GM19025 (cell line): ENCODE results near the gene JARID2.

ENCODE experiments used
- ATAC-seq: cut with Tn5 transposase; IDR thresholded peaks from one replicate; pipeline ENCODE4 v1.9.1; 2021; ENCODE audit warnings: mild to moderate bottlenecking, low read depth, moderate library complexity; ENCODE audit not compliant: unreplicated experiment

Gene JARID2

DNA sequence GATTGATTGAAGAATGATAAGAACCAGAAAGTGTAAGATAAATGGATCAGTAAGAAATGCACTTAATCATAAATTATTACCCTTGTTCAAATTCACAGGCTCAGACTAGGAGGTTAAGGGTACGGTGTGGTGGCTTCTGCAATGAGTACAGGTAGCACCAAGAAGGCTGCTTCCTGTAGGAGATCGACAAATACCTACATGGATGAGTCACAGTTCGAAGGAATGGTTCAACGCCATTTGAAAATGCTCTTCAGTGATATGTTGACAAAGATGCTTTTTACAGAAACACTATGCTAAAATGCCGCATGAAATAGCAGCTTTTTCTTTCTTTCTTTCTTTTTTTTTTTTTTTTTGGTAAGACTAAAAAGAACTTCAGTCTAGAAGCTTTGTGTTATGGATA is 300.7 kb downstream of the JARID2 start:
- ATAC-seq: no peak

DNA sequence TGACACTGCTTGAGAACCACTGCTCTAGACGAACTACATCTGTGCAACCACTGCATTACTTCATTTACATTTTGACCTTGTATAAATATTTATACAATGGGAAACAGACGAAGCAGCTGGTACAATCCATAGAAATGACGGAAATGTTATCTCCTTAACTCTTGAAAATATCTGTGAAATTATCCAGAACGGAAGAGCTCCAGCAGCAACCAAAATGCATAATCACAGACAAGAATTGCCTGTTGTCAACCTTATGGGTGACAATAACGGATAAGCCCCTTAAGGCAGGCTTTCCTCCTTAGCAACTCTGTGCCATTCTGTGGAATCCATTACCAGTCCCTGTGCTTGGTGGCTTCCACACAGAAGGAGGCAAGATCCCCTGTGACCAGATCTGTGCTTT is 301.5 kb downstream of the JARID2 start:
- ATAC-seq: no peak

DNA sequence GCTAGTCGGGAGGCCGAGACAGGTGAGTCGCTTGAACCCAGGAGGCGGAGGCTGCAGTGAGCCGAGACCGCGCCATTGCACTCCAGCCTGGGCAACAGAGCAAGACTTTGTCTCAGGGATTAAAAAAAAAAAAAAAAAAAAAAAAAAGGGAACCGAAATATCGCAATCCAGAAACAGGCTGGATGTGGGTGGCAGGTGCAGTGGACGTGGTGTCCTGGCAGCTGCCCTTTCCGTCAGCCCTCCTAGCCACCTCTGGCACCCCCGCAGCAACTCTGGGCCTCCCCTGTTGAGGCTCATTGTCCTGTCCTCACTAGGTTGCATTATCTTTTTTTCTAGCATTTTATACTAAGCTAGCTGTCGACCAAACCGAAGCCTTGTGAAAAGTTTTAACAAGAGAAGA is 303.5 kb downstream of the JARID2 start:
- no peak for ATAC-seq

DNA sequence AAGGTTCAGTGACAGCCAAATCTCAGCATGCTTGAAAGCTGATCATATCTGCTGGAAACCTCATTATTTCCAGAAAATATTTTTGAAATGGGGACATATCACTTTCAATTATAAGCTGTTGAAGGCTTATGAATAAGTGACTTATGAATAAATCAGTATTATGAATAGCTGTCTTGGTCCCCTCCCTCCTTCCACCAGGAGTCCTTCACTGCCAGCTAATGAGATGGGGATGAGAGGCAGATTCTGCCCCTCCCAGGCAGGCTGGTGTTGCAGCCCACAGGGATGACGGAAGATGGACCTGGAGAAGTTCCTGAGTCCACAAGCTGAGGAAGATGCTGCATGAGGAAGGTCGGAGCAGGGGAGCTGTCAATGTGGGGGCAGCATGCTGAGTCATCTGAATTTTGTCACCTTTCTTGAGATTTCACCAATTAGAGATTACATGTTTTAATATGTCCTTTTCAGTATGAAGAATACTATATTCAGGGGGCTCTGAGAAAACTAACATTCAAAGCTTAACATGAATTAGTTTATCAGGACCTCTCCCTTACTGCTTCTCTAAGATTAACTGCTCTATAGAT is 304.8 kb downstream of the JARID2 start:
- ATAC-seq: no peak

DNA sequence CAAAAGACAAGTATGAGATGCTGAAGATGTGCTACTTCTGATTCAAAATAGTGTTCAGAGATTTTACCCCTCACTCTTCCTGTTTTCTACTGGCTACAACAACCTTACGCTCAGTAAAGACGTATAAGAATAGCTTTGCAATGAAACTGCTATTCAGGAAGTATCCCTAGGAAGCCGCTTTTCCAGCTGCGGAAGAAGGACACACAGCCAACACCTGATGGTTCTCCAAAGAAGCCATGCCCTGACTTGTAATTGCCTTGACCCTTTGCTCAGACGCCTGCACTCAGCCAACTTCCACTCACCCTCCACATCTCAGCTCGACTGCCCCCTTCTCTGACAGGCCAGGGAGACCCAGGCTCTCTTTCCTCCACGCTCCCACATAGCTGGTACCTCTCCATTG is 305.4 kb downstream of the JARID2 start:
- ATAC-seq: no peak

DNA sequence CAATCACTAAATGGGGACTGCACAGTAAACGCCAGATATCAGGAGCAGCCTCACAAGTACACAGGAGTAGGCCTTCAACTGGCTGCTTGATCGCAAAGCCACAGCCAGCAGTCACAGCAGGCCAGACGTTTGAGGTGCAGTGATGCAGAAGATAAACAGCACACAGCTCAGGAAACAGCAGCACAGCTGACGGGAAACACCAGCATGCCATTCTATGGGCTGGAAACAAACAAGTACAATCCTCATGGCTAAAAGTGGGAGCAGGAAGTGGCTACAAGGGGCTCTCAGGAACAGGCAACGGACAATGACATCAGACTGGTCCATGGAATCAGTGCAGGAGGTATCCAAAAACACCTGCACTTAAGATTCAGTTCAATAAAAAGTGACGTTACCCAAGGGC is 305.9 kb downstream of the JARID2 start:
- no peak for ATAC-seq

DNA sequence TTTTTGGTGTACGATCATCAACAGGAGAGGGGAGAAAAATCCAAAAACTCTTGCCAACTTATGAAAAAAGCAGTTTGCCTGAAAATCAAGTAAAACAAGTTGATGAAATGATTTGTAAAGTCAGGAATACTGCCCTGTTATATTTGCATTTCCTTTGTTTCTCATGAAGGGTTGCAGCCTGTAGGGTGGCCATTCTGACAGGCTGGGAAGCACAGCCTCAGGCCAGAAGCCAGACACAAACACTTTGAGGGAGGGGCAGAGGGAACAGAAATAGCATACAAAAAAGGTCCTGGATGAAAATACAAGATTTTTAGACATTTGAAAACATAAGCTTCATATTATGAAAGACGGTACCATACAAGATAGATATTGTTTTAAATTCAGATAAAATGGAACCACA is 307.2 kb downstream of the JARID2 start:
- ATAC-seq: no peak

DNA sequence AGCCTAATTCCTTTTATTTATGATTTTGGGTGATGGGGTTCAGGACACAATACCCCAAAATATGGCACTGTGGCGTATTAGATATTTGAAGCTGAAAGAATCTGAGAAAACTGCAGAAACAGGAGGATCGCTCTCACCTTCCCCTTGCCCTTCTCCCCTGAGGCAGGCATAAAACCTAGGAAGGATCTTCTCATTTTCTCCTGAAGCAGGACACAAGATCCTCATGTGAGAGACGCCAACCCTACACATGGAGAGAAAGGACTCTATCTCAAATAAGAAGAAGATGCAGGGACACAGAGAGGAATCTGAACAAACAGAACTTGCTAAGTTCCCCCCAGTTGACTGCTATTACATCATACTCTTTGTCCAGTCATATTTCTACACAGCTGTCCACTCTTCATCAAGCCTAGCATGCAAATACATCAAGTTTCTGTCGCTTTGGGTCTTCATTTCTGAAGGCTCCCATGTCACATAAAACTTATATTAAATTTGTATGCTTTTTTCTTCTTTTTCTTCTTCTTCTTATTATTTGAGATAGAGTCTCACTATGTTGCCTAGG is 307.9 kb downstream of the JARID2 start:
- no peak for ATAC-seq

DNA sequence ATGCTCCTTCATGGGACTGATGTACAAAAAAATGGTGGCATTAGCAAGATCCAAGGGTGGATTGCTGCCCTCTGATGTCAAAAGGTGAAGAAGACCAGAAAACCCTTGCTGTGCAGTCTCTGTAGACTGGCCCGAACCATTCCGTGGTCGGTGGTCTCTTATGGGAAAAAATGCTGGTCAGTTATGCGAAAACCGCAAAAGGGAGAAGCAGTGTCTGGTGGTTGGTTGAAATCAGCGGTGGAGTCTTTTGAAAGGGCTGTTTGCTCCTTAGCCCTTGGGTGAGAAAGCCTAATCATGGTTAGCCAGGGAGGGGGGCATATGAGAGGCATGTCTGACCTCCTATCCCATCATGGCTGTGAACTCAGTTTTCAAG is 308.8 kb downstream of the JARID2 start:
- no peak for ATAC-seq

DNA sequence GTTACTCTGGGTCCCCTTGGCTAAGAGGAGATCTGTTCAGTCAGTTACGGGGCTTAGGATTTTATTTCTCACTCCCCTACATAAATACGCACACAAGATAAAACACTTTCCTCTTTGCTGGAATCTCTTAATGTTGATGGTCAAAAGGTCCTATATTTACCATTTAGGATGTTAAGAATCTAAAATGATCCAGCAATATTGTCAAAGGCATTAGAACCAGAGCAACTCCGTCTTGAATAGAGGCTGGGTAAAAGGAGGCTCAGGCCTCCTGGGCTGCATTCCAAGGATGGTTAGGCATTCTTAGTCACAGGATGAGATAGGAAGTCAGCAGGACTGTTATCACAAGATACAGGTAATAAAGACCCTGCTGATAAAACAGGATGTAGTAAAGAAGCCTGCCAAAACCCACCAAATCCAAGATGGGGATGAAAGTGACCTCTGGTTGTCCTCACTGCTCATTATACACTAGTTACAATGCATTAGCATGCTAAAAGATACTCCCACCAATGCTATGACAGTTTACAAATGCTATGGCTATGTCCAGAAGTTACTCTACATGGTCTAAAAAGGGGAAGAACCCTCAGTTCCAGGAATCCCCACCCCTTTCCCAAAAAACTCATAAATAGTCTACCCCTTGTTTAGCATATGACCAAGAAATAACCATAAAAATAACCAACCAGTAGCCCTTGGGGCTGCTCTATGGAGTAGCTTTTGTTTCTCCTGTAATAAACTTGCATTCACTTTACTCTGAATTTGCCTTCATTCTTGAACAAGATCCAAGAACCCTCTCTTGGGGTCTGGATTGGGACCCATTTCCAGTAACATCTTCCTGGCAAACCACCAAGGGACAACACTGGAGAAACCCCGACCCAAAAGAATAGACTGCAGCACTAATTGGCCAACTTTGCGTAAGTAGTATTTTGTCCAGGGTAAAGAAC is 309.5 kb downstream of the JARID2 start:
- ATAC-seq: no peak

DNA sequence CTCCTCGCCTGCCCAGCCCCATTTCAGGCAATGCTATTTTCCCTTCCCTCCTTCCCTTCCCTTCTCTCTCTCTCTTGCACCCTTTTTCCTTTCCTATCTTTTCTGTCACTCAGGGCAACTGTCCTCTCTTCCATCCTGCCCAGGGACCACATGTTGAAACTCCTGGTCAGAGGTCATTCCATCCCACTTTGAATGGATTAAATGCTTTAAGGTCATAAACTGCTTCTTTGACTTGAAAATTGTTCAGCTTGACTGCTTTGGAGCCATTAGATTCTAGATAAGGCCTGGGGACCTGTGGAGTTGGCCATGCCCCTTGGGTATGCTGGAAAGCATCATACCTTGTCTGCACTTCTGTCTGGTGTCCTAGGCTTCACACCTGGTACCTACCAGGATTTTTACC is 310.8 kb downstream of the JARID2 start:
- no peak for ATAC-seq

DNA sequence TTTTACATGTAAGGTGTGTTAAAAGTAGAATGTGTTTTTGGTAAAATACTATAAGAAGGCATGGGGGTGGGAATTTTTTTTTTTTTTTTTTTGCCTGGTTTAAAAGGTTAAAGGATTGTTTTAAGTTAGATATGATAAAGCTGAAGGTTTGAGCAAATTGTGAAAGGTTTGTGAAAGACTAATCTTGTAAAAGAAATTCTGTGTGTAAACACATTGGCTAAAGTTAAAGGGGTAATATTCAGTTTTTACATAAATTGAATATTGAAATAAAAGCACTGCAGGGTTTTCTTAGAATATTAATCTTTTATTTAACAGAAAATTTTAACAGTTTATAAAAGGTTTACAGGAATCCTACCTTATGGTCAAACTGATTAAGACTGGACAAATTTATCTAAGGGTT is 311.3 kb downstream of the JARID2 start:
- ATAC-seq: no peak

DNA sequence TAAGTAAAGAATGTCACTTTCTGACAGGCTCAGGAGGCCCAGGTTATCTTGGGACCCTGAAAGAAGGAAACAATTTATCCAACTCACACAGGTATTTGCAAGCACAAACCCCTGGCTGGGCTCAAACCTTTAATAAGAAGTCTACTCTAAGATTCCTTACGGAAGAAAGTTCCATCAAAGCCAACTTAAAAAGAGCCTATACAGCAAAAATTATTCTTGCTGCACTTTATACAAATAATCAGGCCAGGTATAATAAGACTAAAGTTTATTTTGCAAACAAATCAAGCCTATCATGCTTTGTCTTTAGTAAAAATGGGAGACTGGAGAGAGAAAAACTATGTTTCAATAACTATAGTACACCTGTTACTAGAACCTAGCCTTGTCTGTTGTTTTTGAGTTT is 314.8 kb downstream of the JARID2 start:
- ATAC-seq: no peak

DNA sequence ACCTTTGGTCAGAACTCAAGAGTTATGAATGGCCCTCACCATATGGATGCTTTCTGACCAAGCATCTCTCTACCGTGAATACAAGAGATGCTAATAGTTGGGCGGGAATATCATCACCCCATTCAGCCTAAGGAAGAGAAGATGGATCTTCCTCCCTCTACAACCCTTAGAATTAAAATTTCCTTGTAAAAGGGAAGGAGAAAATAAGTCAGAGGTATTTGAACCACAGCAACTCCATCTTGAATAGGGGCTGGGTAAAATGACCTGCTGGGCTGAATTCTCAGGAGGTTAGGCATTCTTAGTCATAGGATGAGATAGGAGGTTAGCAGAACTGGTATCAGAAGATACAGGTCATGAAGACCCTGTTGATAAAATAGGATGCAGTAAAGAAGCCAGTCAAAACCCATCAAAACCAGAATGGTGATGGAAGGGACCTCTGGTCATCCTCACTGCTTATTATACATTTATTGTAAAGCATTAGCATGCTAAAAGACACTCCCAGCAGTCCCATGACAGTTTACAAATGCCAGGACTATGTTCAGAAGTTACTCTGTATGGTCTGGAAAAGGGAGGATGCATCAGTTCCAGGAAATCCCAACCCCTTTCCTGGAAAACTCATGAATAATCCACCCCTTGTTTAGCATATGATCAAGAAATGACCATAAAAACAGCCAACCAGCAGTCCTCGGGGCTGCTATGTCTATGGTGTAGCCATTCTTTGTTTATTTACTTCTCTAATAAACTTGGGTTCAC is 315.8 kb downstream of the JARID2 start:
- ATAC-seq: no peak

DNA sequence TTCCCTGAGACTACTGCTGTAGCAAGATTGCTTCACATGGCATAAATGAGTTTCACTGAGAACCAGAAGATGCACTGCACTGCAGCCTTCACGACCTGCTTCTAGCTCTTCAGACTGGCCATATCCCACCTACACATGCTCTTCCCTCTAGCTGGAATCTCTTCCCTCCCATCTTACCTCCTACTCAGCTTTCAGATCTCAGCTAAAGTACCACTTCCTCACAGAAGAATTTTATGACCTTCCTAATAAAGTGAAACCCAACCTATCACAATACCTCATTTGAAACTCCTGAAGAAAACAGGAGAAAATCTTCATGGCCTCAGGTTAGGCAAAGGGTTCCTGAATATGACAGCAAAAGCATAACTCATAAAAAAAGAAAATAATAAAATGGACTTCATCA is 317.1 kb downstream of the JARID2 start:
- ATAC-seq: no peak

DNA sequence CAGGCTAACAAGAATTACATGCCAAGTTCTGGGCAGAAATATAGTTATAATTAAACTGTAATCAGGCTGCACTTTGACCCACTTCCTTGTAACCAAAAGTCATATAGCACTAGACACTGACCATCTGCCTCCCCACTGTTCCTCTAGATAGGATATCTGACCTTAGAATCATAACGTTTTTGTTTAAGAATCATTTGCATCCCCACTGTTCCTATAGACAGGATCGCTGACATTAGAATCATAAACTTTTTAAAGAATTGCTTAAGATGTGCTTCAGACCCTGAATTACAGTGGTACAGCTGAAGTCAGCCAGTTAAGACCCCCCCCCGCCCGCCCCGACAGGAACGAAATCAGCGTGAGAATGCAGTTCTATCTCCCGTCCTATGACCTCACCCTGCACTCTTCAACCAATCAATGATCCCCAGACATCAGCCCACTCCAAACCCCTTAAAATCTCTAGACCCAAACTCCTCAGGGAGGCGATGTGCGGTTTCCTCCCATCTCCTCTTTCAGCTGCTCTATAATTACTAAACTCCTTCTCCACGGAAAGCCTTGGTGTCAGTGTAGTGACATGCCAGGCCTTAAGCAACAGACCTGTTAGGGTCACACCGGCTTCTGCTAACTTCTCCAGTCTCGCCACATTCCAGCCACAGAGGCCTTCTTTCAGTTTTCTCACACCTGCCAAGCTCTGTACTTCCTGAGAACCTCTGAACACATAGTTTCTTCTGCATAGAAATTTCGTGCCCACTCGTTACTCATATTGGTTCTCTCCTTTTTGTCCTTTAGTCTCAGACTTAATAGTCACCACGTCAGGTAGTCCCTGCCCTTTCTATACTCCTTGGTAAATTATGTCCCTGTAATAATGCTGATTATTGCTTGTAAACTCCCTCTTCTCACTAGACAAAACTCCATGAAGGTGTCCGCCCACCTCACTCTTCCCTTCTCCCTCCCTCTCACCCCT is 323.4 kb downstream of the JARID2 start:
- ATAC-seq: no peak

DNA sequence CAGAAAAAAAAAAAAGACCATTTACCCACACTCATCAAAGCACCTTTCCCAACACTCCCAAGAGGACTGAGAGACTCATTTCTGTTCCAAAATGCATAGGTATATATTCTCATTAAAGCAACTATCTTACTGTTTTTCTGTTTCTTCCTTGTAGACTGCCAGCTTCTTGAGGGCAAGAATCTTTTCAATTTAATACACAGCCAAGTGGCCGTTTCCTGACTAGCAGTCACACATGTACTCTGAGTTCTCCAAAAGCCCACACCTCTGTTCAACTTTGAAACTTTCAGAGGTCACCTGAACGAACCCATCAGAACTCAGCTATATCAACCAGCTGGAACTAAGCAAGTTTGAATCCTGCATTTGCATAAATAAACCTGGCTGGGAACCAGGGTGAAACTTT is 324.3 kb downstream of the JARID2 start:
- no peak for ATAC-seq
